Caco-2 (cell line): Measurements from ENCODE around the gene CEP112. TPM values are rescaled to one million over a fixed set of nuclear protein-coding genes. Genes with fewer than 3 reads are reported as not detected.

Experiments
- BruUV-seq: library from RNA; stranded (reverse); fragments of 400-500 nt; replicated peaks from 2 replicates; lab custom pipeline; 2021; lab: Mats Ljungman, UMichigan
- CTCF ChIA-PET: fragments of 300-600 bp; sonication (Branson Sonifier 250); formaldehyde crosslinking; loops from one replicate; lab custom pipeline; 2022; ENCODE audit warnings: antibody characterized with exemption; lab: Charles Lee
- POLR2A ChIA-PET: fragments of 300-600 bp; sonication (Branson Sonifier 250); formaldehyde crosslinking; loops from one replicate; lab custom pipeline; 2022; ENCODE audit warnings: antibody characterized with exemption; lab: Charles Lee
- DNase-seq, 2 experiments: peaks; one replicate each; pipeline versions ENCODE4 v3.0.0 to v3.0.0-alpha.2; 2020 to 2022
- H3K27me3 ChIP-seq: replicated peaks from 2 replicates; pipeline ENCODE4 v1.6.0; 2011; ENCODE audit warnings: low read length; ENCODE audit not compliant: control insufficient read depth, insufficient read depth
- H3K36me3 ChIP-seq: 2 replicates; pipeline ENCODE4 v1.5.1; 2011; ENCODE audit warnings: low read length; ENCODE audit not compliant: control insufficient read depth, insufficient read depth
- H3K4me1 ChIP-seq: fragments of 250-450 bp; sonication (Bioruptor Pico); 2 replicates; pipeline ENCODE4 v1.5.1; 2020; ENCODE audit warnings: mild to moderate bottlenecking
- H3K4me3 ChIP-seq: 2 replicates; pipeline ENCODE4 v1.5.1; 2011; ENCODE audit warnings: low read depth, mild to moderate bottlenecking, control low read depth, low read length
- H3K9me3 ChIP-seq: fragments of 250-450 bp; sonication (Bioruptor Pico); 2 replicates; pipeline ENCODE4 v1.5.1; 2020; ENCODE audit warnings: mild to moderate bottlenecking, moderate library complexity
- H3K27ac Mint-ChIP-seq: one replicate; pipeline ENCODE4 v1.8.0; 2022; ENCODE audit warnings: mixed read lengths; ENCODE audit not compliant: unreplicated experiment
- H3K27me3 Mint-ChIP-seq: one replicate; pipeline ENCODE4 v1.8.0; 2022; ENCODE audit warnings: mixed read lengths; ENCODE audit not compliant: insufficient read depth, unreplicated experiment
- H3K36me3 Mint-ChIP-seq: one replicate; pipeline ENCODE4 v1.8.0; 2022; ENCODE audit warnings: mild to moderate bottlenecking, mixed read lengths; ENCODE audit not compliant: insufficient read depth, unreplicated experiment
- H3K4me1 Mint-ChIP-seq: one replicate; pipeline ENCODE4 v1.8.0; 2022; ENCODE audit warnings: low read depth, mixed read lengths; ENCODE audit not compliant: unreplicated experiment
- H3K4me3 Mint-ChIP-seq: one replicate; pipeline ENCODE4 v1.8.0; 2022; ENCODE audit warnings: mild to moderate bottlenecking, moderate library complexity, mixed read lengths; ENCODE audit not compliant: unreplicated experiment
- H3K9me3 Mint-ChIP-seq: one replicate; pipeline ENCODE4 v1.8.0; 2022; ENCODE audit warnings: mixed read lengths; ENCODE audit not compliant: unreplicated experiment
- intact Hi-C: fragments of 100-400 bp; cut with micrococcal nuclease; formaldehyde crosslinking; loops from one replicate; pipeline ENCODE4 v1.10.0; 2022; ENCODE audit not compliant: unreplicated experiment
- total RNA-seq: library from RNA; stranded (reverse); gene quantifications from 2 replicates; pipeline ENCODE4 v1.2.3, GENCODE V29; 2022
- TF ChIP-seq, protein P1 (sequence below), 2 experiments: fragments of 200-600 bp in 1 of 2; IDR thresholded peaks; 1 replicate in 1 of 2; 2 replicates in 1 of 2; pipeline versions ENCODE4 v1.5.1 to v1.8.0; 2011 to 2022; ENCODE audit warnings: antibody characterized with exemption in 1 of 2, control low read depth in 1 of 2, inconsistent platforms in 1 of 2, low read depth in 1 of 2, low read length in 1 of 2, mild to moderate bottlenecking in 1 of 2, moderate library complexity in 1 of 2; ENCODE audit not compliant: insufficient read depth in 1 of 2, severe bottlenecking in 1 of 2, unreplicated experiment in 1 of 2

CEP112 gene
- total RNA-seq, 1 experiment from 2014 or later: 4.7 TPM

DNA sequence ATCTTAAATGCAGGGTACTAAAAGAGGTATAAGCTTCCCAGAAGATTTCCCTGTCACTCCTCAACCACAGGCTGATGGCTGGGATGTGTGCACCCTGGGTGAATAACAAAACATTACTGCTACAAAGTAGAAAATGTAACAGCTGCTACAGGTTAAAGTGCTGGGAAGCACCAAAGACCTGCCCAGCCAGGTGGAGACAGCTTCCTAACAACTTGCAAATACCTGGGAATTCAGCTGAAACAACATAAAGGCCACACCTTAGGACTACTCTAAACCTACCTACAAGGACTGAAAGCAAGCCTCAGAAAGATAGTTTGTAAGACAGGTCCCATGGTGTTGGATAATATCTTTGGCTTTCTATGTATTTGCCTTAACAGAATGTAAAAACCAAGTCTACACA lies 118.5 kb downstream of the CEP112 start:
- H3K27me3 ChIP-seq: no peaks in the 10 kb centered on the region
- no TSS peak for BruUV-seq
- ChIA-PET CTCF (no interaction called here), POLR2A (no interaction called here)
- H3K4me1 ChIP-seq: no peaks in the 10 kb centered on the region
- H3K4me3 ChIP-seq: no peak overlapping the region
- no peaks in the 10 kb centered on the region for H3K9me3 Mint-ChIP-seq
- no peak overlapping the region for H3K27ac Mint-ChIP-seq
- H3K4me3 Mint-ChIP-seq: no peak overlapping the region
- H3K36me3 ChIP-seq: no peaks in the 10 kb centered on the region
- no peaks in the 10 kb centered on the region for H3K4me1 Mint-ChIP-seq
- peaks cover 5% of the 10 kb centered on the region for H3K27me3 Mint-ChIP-seq
- peaks cover 3% of the 10 kb centered on the region; the same call in 1 of the 2 replicates for H3K9me3 ChIP-seq
- DNase-seq: no peak
- no peaks in the 10 kb centered on the region for H3K36me3 Mint-ChIP-seq
- intact Hi-C loops: no loop called here
- TF ChIP-seq, protein P1, sequence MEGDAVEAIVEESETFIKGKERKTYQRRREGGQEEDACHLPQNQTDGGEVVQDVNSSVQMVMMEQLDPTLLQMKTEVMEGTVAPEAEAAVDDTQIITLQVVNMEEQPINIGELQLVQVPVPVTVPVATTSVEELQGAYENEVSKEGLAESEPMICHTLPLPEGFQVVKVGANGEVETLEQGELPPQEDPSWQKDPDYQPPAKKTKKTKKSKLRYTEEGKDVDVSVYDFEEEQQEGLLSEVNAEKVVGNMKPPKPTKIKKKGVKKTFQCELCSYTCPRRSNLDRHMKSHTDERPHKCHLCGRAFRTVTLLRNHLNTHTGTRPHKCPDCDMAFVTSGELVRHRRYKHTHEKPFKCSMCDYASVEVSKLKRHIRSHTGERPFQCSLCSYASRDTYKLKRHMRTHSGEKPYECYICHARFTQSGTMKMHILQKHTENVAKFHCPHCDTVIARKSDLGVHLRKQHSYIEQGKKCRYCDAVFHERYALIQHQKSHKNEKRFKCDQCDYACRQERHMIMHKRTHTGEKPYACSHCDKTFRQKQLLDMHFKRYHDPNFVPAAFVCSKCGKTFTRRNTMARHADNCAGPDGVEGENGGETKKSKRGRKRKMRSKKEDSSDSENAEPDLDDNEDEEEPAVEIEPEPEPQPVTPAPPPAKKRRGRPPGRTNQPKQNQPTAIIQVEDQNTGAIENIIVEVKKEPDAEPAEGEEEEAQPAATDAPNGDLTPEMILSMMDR (IDR thresholded peaks at IDR 0.05; ENCODE audit: insufficient read depth in 1 of 2, low read depth in 1 of 2, low read length in 1 of 2, severe bottlenecking in 1 of 2, unreplicated experiment in 1 of 2): no peak

DNA sequence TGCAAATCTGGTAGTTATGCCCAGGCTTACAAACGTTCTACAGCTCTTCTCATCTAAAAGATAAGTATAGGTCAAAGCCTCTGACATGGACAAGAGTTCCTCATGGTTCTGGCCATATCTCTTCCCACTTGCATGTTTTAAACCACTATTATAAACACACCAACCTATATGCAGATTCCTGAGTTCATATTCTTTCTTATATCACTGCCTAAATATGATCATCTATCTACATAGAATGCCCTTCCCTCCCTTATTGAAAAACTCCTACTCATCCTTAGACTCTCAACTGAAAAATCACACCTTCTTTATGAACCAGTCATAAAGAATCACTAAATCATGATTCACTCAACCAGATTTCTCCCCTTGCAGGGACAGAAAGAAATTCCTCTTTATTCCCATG lies 128.2 kb downstream of the CEP112 start:
- BruUV-seq: no TSS peak
- Mint-ChIP-seq H3K9me3 (no peaks in the 10 kb centered on the region), H3K27ac (no peak overlapping the region), H3K36me3 (no peaks in the 10 kb centered on the region), H3K4me3 (no peak overlapping the region), H3K27me3 (no peaks in the 10 kb centered on the region), H3K4me1 (no peaks in the 10 kb centered on the region)
- TF ChIP-seq, protein P1 (IDR thresholded peaks at IDR 0.05; ENCODE audit: insufficient read depth in 1 of 2, low read depth in 1 of 2, low read length in 1 of 2, severe bottlenecking in 1 of 2, unreplicated experiment in 1 of 2): no peak
- Histone ChIP-seq H3K27me3 (no peaks in the 10 kb centered on the region), H3K4me3 (no peak overlapping the region), H3K9me3 (no peaks in the 10 kb centered on the region), H3K36me3 (no peaks in the 10 kb centered on the region), H3K4me1 (no peaks in the 10 kb centered on the region)
- intact Hi-C loops: no loop called here
- ChIA-PET POLR2A (no interaction called here), CTCF (no interaction called here)
- no peak for DNase-seq

DNA sequence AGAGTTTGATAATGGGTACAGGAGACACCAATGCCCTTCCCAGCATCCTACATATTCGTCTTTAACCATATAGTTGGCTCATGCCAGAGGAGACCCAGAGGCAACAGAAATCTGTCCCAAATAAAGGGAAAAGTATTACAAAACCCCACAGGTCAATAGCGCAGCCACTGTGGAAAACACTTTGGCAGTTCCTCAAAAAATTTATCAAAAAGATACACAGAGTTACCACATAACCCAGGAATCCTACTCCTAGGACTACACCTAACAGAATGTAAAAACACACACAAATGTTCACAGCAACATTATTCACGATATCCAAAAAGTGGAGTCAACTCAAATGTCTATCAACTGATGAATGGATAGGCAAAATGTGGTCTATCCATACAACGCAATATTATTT lies 135.8 kb downstream of the CEP112 start:
- BruUV-seq: no TSS peak
- H3K4me3 Mint-ChIP-seq: no peak overlapping the region
- Histone ChIP-seq H3K9me3 (no peaks in the 10 kb centered on the region), H3K36me3 (no peaks in the 10 kb centered on the region), H3K4me3 (no peak overlapping the region), H3K27me3 (no peaks in the 10 kb centered on the region), H3K4me1 (no peaks in the 10 kb centered on the region)
- ChIA-PET POLR2A (no interaction called here), CTCF (no interaction called here)
- H3K4me1 Mint-ChIP-seq: no peaks in the 10 kb centered on the region
- no peaks in the 10 kb centered on the region for H3K36me3 Mint-ChIP-seq
- DNase-seq: no peak
- H3K27ac Mint-ChIP-seq: no peak overlapping the region
- H3K27me3 Mint-ChIP-seq: no peaks in the 10 kb centered on the region
- intact Hi-C loops: no loop called here
- H3K9me3 Mint-ChIP-seq: no peaks in the 10 kb centered on the region
- TF ChIP-seq, protein P1 (IDR thresholded peaks at IDR 0.05; ENCODE audit: insufficient read depth in 1 of 2, low read depth in 1 of 2, low read length in 1 of 2, severe bottlenecking in 1 of 2, unreplicated experiment in 1 of 2): no peak
